GM21737 (cell line): ENCODE measurements around the gene ZC3H18.
"Not testable (repeated sequence)": the region's sequence is repeated elsewhere in the genome, so short reads cannot be mapped to it uniquely, and the experiment has no call there.

Experiments used
- ATAC-seq: cut with Tn5 transposase; IDR thresholded peaks from one replicate; pipeline ENCODE4 v1.9.1; 2021; ENCODE audit warnings: mild to moderate bottlenecking, moderate library complexity; ENCODE audit not compliant: unreplicated experiment

Gene ZC3H18

DNA sequence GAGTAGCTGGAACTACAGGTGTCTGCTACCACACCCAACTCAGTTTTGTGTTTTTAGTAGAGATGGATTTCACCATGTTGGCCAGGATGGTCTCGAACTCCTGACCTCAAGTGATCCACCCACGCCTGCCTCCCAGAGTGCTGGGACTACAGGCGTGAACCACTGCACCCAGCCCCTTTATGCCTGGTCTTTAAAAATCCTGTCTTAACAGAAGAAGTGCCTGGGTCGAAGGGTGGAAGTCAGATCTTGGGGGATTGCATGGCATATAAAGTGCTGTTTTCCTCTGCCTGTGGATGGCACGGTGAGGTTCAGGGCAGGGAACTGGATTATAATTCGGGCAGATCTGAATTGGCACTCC lies 30.3 kb downstream of the ZC3H18 start:
- no peak for ATAC-seq

DNA sequence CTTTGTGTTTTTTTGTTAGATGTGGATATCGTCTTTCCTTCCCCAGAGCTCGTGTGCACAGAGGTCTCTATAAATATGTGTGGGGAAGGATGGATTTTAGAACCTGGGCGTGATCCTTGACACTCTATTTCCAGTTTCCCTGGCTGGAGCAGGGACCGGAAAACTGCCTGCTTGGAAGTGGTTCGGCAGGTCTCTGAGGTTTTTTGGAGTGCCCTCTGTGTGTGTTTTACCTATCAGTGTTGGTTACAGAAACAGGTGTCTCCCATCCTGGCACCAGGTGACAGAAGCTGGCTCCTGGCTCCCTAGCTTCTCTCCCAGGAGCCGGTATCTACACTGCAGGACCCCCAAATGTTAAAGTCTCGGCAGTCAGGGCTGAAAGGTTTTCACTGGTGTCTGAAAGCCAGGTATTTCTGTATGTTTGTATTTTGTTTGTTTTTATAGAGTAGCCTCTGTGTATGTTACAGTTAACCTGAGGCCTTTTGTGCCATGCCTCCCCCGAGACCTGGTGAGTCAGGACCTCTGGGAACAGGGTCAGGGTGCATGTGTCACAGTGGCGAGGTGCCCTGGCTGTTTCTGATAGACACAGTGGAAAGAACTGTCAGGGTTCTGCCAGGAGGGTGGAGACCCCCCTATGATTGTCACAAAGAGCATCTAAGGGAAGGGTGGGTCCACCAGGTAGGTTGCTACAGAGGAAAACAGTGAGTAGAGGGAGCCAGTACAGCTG lies 31.3 kb downstream of the ZC3H18 start:
- ATAC-seq = no peak

DNA sequence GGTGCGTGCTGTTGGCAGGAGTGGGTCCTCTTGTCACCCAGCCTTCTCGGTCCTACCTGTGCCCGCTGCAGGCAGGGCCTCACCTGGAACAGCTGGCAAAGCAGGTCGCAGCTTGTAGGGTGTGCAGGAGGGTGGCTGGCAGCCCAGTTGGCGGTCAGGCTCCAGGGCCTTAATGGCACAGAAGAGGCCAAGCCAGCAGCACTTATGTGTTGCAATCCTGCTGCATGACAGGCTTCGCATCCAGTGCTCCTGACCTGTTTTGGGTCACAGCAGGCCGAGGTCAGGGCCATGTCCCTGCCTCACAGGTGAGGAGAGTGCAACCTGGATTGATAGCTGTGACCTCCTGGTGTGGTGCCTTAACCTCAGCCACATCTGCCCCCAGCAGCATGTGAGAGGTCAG lies 31.9 kb downstream of the ZC3H18 start:
- no peak for ATAC-seq

DNA sequence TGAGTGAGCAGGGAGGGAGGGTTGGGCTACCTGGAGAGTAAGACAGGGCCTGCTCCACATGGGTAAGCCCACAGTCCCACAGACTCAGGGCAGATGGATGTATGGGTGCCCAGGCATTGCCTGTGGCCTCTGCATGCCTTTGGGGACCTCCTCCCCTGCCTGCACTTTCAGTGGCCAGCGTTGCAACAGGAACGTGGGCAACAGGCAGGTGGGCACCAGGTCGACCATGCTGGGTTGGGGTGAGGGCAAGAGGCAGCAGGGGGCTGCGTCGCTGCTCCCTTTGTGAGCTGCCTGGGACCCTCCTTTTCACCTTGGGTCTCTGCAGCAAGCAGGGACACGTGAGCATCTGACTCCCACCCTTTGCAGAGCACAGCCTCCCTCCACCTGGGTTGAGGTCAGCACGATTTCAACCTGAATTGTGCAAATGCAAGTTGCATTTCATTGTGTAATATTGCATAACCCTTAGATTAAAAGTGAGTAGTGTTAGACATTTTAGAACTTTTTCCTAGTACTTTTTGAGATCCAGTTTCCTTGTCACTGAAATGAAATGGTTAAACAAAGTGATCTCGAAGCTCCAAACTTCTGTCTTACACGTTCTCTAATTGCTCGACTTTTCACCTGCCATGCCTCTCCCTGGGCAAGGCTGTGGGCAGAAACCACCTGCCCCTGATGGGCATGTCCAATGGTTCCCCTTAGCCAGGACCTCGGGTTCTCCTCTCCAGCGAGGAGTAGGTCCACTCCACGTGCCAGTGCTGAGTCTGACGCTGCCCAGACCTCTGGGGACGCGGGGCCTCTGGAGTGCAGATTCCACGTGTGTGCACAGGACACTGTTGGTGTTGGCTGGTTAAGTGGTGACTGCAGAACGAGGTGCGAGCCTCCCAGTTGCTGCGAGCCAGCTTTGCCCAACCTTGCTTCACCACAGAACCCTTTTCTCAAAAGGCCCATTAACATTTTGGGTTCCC lies 35.3 kb downstream of the ZC3H18 start:
- ATAC-seq = no peak

DNA sequence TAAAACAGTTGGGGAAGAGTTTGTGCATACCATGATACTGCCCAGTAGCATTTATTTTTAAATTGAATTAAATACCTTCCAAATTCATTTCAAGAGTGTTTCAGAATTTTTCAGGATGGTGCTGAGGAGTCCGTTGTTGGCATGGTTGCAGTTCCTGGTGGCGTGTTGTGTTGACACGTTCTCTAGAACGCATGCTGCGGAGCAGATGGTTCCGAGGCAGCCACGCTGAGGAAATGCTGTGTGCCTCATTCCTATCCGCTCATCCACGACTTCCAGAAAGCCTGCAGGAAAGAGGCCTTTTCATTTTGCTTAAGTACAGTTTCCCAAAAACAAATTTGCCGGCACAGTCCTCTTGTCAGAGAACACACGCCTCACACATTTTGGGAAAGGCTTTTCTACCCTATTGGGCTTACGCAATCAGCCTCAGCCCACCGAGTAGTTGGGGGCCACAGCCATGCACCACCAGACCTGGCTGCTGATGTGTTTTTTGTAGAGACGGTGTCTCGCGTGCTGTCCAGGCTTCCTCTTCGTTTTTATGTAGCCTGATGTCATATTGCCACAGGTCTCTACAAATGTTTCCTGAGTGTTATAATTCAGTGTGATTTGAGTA lies 36.0 kb downstream of the ZC3H18 start:
- no peak for ATAC-seq

DNA sequence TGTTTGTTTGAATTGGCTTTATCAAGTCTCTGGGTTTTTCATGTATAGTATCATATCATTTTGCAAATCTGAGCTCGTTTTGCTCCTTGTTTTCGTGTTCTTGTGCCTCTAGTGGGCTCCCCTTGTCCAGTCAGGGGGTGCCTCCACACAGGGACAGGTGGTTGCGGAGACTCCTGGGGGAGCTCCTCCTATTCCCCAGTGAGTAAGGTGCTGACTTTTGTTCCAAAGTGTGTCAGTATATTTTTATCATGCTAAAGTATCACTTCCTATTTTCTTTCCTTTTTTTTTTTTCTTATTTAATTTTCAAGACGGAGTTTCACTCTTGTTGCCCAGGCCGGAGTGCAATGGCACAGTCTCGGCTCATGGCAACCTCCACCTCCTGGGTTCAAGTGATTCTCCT lies 37.9 kb downstream of the ZC3H18 start:
- no peak for ATAC-seq

DNA sequence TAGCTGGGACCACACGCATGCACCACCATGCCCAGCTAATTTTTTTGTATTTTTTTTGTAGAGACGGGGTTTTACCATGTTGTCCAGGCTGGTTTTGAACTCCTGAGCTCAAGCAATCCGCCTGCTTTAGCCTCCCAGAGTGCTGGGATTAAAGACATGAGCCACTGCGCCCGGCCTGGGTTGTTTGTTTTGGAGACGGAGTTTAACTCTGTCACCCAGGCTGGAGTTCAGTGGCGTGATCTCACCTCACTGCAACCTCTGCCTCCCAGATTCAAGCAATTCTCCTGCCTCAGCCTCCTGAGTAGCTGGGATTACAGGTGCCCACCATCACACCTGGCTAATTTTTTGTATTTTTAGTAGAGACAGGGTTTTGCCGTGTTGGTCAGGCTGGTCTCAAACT lies 39.2 kb downstream of the ZC3H18 start:
- ATAC-seq = not testable (repeated sequence)

DNA sequence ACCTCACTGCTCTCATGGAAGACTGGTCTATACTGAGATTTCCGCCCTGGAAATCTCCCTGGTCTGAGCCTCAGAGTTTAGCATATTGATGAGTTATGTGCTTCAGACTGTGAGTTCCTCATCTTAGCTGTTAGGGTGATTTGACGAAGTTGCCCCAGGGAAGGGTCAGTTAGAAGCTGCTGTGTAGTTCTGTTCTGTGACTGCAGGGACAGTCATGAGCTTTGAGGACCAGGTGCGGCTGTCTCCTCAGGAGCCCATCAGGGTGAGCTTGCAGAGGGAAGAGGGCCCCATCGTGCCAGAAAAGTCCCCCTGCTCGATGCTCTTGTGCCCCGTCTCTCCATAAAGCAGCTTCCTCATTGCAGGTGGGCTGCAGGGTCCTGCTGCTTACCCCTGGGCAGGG lies 39.9 kb downstream of the ZC3H18 start:
- no peak for ATAC-seq

DNA sequence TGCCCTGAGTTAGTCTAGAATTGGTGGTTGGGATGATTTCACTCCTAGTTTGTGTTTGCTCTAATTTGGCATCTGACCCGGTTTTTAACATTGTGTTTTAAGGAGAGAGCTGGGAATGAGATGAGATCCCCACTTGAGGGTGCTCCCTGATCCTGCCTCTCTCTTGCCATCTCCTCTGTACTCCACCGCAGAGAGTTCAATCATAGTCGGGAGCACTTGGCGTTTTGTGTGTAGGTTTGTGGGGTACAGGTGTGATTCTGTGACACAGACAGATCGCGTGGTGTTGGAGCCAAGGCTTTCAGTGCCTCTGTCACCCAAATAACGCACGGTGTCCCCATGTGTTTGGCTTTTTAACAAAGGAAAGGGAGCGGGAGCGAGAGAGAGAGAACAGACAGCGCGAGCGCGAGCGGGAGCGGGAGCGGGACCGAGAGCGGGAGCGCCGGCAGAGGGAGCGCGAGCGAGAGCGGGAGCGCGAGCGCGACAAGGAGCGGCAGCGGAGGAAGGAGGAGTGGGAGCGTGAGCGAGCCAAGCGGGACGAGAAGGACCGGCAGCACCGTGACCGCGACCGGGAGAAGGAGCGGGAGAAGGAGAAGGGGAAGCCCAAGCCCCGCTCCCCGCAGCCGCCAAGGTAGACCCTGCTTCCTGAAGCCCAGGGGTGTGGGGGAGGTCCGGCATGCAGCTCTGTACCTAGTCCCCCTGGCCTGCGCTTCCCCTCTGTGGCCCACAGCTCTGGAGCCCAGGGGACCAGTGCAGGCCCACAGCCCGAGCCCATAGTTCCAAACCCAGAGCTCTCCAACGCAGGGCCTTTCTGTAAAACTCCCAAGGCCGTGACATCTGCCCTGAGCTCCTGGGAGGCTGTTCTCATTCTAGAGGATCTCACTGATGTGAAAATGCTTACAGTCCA lies 41.0 kb downstream of the ZC3H18 start:
- no peak for ATAC-seq

DNA sequence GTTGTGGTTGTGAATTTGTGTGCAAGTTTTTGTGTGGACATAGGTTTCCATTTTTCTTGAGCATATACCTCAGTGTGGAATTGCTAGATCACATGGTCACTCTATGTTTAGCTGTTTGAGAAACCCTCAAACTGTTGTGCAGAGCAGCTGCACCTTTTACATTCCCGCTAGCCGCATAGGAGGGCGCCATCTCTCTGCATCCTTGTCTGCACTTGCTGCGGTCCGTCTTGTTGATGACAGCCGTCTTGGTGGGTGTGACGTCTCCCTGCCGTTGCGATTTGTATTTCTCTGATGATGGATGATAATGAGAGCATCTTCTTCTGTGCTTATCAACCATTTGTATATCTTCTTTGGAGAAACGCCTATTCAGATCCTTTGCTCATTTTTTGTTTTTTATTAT lies 43.1 kb downstream of the ZC3H18 start:
- ATAC-seq = no peak

DNA sequence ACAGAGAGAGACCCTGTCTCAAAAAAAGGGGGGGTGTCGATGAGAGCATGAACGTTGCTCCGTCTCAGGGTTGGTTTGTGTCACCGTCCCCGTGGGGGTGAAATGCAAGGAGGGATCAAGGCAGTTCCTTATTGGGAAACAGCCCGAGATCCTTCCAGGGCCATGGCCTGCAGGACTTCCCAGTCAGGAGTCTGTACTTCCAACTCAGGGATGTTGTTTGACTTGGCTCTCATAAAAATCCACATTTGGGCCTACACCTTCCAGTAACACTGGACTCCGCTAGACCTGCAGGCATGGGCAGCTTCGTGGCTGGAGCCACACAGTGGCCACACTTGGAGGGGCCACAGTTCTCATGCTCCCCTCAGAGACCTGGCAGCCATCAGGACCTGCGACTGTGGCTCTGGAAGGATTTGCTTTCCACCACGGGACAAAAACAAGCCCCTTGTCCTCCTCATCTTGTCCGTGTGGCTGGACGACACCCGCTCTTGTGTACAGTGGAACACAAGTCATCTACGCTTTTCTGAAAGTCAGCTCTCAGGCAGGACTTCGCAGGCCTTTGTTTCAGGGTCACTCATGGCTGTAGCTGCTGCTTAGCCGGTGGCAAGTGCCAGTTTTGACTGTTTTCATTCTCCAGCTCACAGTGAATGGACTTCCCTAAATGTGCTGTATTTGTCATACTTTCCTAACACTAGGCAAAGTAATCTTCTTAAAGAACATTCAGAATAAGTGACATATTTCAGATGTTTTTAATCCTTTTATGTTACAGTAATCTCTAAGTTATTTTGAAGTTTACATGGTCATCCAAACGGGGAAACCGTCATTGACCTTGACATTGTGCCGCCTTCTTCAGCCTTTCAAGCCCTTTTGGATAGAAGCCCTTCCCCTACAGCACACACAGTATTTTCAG lies 44.0 kb downstream of the ZC3H18 start:
- ATAC-seq = no peak

DNA sequence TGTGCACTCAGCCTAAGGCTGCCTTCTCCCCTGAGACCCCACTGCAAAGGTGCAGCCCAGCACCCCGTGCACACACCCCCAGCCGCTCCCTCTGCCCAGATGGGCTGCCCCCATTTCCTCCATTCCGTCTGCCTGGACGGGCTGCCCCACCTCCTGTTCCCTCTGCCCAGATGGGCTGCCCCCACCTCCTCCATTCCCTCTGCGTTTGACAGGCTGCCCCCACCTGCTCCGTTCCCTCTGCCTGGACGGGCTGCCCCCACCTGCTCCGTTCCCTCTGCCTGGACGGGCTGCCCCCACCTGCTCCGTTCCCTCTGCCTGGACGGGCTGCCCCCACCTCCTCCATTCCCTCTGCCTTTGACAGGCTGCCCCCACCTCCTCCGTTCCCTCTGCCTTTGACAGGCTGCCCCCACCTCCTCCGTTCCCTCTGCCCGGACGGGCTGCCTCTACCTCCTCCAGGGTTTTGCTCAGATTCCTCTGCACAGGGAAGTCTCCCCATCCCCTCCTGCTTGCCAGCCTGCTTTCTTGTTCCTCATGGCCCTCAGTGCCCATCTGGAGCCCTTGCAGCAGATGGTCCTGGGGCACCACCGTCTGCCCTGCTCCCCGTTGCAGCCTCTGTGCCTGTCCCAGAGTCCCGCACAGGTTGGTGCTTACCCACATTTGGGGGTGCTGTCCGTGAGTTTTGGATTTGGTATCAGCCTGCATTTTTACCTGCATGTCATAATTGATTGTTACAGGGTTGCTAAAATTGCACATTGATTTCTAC lies 44.8 kb downstream of the ZC3H18 start:
- ATAC-seq = no peak

DNA sequence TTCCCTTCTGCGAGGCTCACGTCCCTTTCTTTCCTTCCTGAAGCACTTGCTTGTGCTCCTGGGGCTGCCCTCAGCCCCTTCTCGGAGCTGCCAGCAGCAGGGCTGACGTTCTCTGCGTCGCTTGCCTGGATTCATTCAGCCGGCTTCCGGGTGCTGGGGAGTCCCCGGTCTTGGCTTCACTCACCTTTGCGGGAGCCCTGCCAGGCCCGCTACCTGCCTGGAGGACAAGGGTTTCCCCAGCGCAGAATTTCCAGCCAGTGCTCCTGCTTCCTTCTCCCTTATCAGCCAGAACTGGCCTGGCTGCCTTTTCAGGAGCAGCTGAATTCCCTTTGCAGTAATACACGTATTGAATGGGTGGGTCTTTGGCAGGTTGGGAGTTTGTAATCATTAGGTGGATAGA lies 46.1 kb downstream of the ZC3H18 start:
- ATAC-seq = no peak

DNA sequence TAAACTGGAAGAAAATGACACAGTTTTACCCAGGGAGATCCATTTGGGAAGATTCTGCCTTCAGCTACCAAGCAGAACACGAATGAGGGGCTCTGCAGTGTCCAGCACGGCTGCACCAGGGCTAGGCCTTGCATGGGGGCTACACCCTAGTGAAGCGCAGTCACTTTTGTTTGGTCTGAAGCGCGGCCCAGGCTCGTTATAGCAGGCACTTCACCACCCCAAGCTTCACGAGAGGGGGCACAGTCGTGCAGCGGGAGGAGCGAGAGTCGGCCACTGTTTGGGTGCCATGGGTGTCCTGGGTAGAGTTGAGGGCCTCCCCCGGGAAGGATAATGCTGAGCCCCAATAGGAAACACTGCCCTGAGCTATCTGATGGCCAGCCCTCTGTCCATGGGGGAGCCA lies 46.5 kb downstream of the ZC3H18 start:
- no peak for ATAC-seq

DNA sequence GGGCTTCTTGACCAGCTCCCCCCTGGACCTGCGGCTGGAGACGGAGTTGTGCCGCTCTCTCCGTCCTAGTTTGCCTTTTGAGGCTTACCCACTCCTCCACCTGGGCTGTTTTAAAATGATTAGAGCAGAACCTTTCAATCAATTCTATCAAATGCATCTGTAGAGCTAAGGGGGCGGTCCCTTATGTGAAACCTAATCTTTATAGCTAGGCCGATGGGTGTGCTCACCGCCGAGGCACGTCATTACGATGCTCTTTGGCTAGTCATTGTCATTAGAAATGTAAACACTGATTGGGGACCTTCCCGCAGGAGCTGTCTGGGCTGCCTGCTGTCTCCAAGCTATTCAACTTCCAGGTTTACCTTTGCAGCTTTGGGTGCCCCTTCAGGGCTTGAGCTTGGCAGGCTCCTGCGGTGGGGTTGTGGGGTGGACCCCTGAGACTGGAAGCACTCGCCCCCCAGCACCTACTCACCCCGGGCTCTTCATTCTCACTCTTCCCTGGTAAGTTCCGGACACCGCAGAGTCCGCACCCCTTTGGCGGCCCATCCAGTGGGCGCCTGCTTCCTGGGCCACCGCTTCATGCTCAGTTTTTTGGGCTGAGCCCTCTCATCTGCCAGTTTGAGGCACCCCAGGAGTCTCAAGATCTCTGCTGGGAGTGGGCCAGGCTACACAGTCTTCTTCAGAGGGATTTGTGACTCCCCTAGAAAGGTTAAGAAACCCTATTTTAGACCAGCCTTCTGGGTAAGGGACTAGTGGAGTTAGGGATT lies 47.2 kb downstream of the ZC3H18 start:
- ATAC-seq = no peak

DNA sequence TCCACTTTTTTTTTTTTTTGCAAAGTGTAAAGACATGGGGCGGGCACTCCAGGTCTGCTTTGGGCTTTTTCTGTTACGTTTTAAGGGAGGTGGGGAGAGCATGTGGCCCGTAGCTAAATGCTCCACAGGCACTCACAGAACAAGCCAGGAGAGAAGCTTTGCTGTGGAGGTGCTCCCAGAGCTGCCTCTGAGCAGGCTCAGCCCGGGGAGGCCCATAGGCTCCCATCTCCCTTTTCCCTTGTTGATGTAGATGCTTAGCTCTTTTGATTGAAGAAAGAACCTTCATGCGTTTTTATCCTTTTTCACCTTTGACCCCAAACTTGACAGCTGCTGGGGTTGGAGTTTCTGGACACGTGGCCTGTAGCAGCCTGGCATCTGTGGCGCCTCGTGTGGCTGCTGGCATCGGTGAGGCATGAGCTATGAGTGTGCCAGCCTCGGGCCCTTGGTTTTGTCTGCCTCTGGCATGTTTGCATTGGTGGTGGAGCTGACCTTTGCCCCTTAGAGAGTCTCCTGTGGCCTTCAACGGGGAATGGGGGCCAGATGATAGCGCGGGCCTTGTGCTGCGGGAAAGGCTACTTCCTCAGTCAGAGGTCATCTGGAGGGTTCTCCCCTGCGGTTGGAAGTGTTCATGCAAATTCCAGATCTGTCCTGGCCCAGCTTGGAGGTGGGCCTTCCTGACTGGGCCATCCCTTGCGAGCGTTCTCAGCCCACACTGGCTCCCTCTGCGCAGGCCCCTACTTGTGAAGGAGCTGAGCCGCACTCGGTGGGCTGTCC lies 48.2 kb downstream of the ZC3H18 start:
- no peak for ATAC-seq

DNA sequence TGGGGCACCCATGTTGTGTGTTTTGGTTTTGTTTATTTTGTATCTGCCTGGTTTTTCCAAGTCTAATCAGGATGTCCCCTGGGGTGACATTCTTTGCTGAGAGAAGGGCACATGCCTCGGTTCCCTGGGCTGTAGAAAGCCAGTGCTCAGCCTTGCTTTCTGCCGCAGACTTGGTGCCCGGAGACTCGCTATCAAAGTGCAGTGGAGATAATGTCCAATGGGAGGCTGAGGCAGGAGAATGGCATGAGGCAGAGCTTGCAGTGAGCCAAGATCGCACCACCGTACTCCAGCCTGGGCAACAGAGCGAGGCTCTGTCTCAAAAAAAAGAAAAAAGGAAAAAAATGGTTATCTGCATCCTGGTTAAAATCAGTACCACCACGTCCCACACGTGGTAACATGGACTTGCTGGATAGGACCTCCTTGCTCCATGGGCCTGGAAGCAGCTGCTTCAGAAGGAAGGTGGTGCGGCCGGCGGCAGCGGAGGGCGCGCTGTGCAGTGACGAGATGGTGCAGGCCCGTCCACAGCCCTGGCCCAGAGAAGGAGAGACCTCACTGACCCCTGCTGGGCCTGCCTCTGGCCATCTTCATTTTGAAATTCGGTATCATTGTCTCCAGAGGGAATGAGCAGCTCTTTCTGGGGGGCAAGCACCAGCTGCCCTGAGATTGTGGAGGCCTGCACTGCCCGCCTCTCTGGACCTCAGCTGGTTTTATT lies 48.9 kb downstream of the ZC3H18 start:
- no peak for ATAC-seq
